GM20000 (cell line): ENCODE measurements around the gene SLC2A9.

Experiments
- DNase-seq: peaks from one replicate; pipeline ENCODE4 v3.0.0; 2012; ENCODE audit warnings: low spot score
- TF ChIP-seq, protein P1 (sequence below): IDR thresholded peaks from 2 replicates; pipeline ENCODE4 v1.5.1; 2012; ENCODE audit warnings: mild to moderate bottlenecking, control low read depth; ENCODE audit errors: extremely low read depth, missing control alignments

Gene SLC2A9

GRCh38 chr4:9932771-9933170, 88.5 kb downstream of the SLC2A9 start:
- TF ChIP-seq, protein P1, sequence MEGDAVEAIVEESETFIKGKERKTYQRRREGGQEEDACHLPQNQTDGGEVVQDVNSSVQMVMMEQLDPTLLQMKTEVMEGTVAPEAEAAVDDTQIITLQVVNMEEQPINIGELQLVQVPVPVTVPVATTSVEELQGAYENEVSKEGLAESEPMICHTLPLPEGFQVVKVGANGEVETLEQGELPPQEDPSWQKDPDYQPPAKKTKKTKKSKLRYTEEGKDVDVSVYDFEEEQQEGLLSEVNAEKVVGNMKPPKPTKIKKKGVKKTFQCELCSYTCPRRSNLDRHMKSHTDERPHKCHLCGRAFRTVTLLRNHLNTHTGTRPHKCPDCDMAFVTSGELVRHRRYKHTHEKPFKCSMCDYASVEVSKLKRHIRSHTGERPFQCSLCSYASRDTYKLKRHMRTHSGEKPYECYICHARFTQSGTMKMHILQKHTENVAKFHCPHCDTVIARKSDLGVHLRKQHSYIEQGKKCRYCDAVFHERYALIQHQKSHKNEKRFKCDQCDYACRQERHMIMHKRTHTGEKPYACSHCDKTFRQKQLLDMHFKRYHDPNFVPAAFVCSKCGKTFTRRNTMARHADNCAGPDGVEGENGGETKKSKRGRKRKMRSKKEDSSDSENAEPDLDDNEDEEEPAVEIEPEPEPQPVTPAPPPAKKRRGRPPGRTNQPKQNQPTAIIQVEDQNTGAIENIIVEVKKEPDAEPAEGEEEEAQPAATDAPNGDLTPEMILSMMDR = no peak
- no peak for DNase-seq

- TF ChIP-seq, protein P1 = no peak
- no peak for DNase-seq
Observed at GRCh38 chr4:9931146-9931545, 90.2 kb downstream of the SLC2A9 start.

DNA sequence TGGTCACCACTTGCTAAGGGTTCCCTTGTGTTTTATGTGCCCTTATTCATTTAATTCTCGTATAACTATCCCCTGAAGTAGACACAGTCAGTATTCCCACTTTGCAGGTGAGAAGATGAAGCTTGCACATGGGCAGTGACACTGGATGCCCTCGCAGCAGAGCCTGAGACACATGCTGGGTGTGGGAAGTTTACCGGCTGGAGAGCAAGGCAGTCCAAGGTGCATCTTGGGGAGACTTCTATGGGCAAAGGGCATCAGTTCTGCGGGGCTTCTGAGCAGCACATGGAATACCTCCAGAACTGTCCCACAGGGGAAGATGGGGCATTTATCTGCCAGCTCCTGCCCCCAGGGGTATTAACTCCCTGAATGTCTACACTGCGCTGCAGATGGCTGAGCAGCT, 92.2 kb downstream of the SLC2A9 start:
- no peak for DNase-seq
- TF ChIP-seq, protein P1 = no peak

GRCh38 chr4:9927341-9928007, 93.8 kb downstream of the SLC2A9 start:
- TF ChIP-seq, protein P1 = no peak
- DNase-seq = no peak

- TF ChIP-seq, protein P1 = no peak
- DNase-seq = no peak
Observed at GRCh38 chr4:9926586-9926985, 94.7 kb downstream of the SLC2A9 start.

- no peak for DNase-seq
- TF ChIP-seq, protein P1 = no peak
Observed at GRCh38 chr4:9925750-9926439, 95.4 kb downstream of the SLC2A9 start.

DNA sequence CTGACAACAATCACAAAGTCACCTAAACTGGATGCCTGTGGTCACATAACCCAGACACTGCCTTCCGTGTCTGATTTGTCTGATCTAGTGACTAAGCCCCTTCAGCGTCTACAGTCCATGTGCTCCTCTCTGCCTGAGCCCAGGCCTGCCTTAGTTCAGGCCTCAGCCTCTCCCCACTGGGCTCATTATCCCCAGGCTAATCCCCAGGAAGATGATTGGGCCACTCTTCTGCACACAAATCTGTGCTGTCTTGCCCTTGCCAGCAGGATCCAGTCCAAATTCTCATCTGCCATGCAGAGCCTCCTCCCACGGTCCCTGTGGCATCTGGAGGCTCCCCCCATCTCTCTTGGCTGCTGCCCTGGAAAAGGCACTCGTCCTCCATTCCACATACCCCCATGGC, 96.5 kb downstream of the SLC2A9 start:
- TF ChIP-seq, protein P1 = no peak
- DNase-seq = no peak
